SK-N-SH treated with all-trans-retinoic acid at 6 μM for 48 hours (cell line): ENCODE results near the gene ACSL6.

Experiments
- ATAC-seq: fragments of 200-7000 bp; cut with Tn5 transposase; 3 replicates; pipeline ENCODE4 v1.9.1; 2020; ENCODE audit warnings: mild to moderate bottlenecking, moderate library complexity
- ARNTL ChIP-seq: fragments of 450-650 bp; formaldehyde crosslinking; IDR thresholded peaks from 2 replicates; pipeline ENCODE4 v1.5.0; 2020; ENCODE audit warnings: low read depth, mild to moderate bottlenecking, moderate library complexity, borderline replicate concordance
- BACH2 ChIP-seq: fragments of 250-450 bp; sonication (Bioruptor Pico); IDR thresholded peaks from 2 replicates; pipeline ENCODE4 v1.9.0; 2021; ENCODE audit warnings: mild to moderate bottlenecking, borderline replicate concordance
- CREB5 ChIP-seq: fragments of 250-450 bp; sonication (Bioruptor Pico); IDR thresholded peaks from 2 replicates; pipeline ENCODE4 v1.5.1; 2020; ENCODE audit warnings: low read depth, mild to moderate bottlenecking, moderate library complexity
- CSDC2 ChIP-seq: fragments of 250-450 bp; sonication (Bioruptor Pico); IDR thresholded peaks from 2 replicates; pipeline ENCODE4 v1.5.0; 2020; ENCODE audit warnings: mild to moderate bottlenecking, moderate library complexity
- CSRNP3 ChIP-seq: fragments of 250-450 bp; sonication (Bioruptor Pico); IDR thresholded peaks from 2 replicates; pipeline ENCODE4 v1.5.1; 2021; ENCODE audit warnings: mild to moderate bottlenecking, moderate library complexity
- ESRRG ChIP-seq: fragments of 250-450 bp; sonication (Bioruptor Pico); IDR thresholded peaks from 2 replicates; pipeline ENCODE4 v1.6.1; 2021; ENCODE audit warnings: mild to moderate bottlenecking
- GLIS3 ChIP-seq: fragments of 250-450 bp; sonication (Bioruptor Pico); IDR thresholded peaks from 2 replicates; pipeline ENCODE4 v1.5.0; 2020; ENCODE audit warnings: mild to moderate bottlenecking, moderate library complexity
- ISL1 ChIP-seq: fragments of 250-450 bp; sonication (Bioruptor Pico); IDR thresholded peaks from 2 replicates; pipeline ENCODE4 v2.1.2; 2022; ENCODE audit warnings: mild to moderate bottlenecking, moderate library complexity
- OSR1 ChIP-seq: fragments of 250-450 bp; sonication (Bioruptor Pico); IDR thresholded peaks from 2 replicates; pipeline ENCODE4 v1.8.0; 2022; ENCODE audit warnings: moderate library complexity, mild to moderate bottlenecking, inconsistent platforms
- PATZ1 ChIP-seq: fragments of 250-450 bp; sonication (Bioruptor Pico); IDR thresholded peaks from 2 replicates; pipeline ENCODE4 v1.8.0; 2020; ENCODE audit warnings: mild to moderate bottlenecking, moderate library complexity, borderline replicate concordance
- POU6F1 ChIP-seq: fragments of 250-450 bp; sonication (Bioruptor Pico); IDR thresholded peaks from 2 replicates; pipeline ENCODE4 v1.8.0; 2021; ENCODE audit warnings: low read depth, mild to moderate bottlenecking, moderate library complexity, borderline replicate concordance
- RARB ChIP-seq: fragments of 250-450 bp; sonication (Bioruptor Pico); IDR thresholded peaks from 2 replicates; pipeline ENCODE4 v1.8.0; 2021; ENCODE audit warnings: mild to moderate bottlenecking, moderate library complexity
- TCF4 ChIP-seq: fragments of 250-450 bp; sonication (Bioruptor Pico); IDR thresholded peaks from 2 replicates; pipeline ENCODE4 v1.8.0; 2021; ENCODE audit warnings: mild to moderate bottlenecking, moderate library complexity, borderline replicate concordance
- TOX ChIP-seq: fragments of 250-450 bp; sonication (Bioruptor Pico); IDR thresholded peaks from 2 replicates; pipeline ENCODE4 v1.8.0; 2021; ENCODE audit warnings: mild to moderate bottlenecking, moderate library complexity, borderline replicate concordance
- ZC3H10 ChIP-seq: fragments of 250-450 bp; sonication (Bioruptor Pico); IDR thresholded peaks from 2 replicates; pipeline ENCODE4 v1.5.1; 2021; ENCODE audit warnings: mild to moderate bottlenecking, moderate library complexity
- ZFP3 ChIP-seq: fragments of 250-450 bp; sonication (Bioruptor Pico); IDR thresholded peaks from 2 replicates; pipeline ENCODE4 v1.5.0; 2020; ENCODE audit warnings: mild to moderate bottlenecking, moderate library complexity
- ZFP30 ChIP-seq: fragments of 450-650 bp; formaldehyde crosslinking; IDR thresholded peaks from 2 replicates; pipeline ENCODE4 v1.5.0; 2022; ENCODE audit warnings: mild to moderate bottlenecking, moderate library complexity
- ZNF565 ChIP-seq: fragments of 450-650 bp; formaldehyde crosslinking; conservative IDR thresholded peaks from 2 replicates; pipeline ENCODE4 v1.5.0; 2020; ENCODE audit warnings: low read depth, mild to moderate bottlenecking, moderate library complexity
- ZNF70 ChIP-seq: fragments of 450-650 bp; formaldehyde crosslinking; IDR thresholded peaks from 2 replicates; pipeline ENCODE4 v1.5.0; 2020; ENCODE audit warnings: mild to moderate bottlenecking, moderate library complexity

The ACSL6 gene

DNA sequence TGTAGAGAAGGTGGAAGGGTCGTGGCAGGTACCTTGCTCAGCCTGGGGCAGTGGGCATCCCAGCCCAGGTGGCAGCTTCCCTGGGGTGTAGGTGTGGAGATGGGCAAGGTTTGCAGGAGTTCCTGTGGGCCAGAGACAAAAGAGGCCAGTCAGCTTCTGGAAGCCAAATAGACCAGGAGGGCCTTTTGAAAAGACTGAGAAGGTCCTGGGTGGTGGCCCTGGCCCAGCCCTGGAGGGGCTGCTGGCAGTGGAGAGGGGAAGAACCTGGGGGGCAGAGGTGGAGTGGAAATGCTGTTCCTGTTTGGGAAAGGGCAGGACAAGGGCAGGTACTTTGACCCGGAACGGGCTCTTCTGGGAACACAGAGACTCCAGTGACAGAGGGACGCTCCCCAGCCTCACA is 42.0 kb upstream of the ACSL6 start:
- TF ChIP-seq ZC3H10 (CRISPR knock-in tag), result no peak
- no peak for TF ChIP-seq ISL1 (CRISPR knock-in tag)
- TF ChIP-seq ZNF565, result no peak
- no peak for TF ChIP-seq ESRRG
- TF ChIP-seq ZFP30 (CRISPR knock-in tag), result no peak
- TF ChIP-seq TOX (CRISPR knock-in tag), result no peak
- TF ChIP-seq CSRNP3 (CRISPR knock-in tag), result no peak
- TF ChIP-seq CSDC2 (CRISPR knock-in tag), result no peak
- TF ChIP-seq POU6F1 (CRISPR knock-in tag), result no peak
- TF ChIP-seq RARB (CRISPR knock-in tag), result no peak
- TF ChIP-seq ZFP3 (CRISPR knock-in tag), result no peak
- ATAC-seq, result no peak

- no peak for ATAC-seq
- no peak for TF ChIP-seq ARNTL (CRISPR knock-in tag)
These were observed 41.1 kb upstream of the ACSL6 start for GRCh38 chr5:132052520-132052919.

DNA sequence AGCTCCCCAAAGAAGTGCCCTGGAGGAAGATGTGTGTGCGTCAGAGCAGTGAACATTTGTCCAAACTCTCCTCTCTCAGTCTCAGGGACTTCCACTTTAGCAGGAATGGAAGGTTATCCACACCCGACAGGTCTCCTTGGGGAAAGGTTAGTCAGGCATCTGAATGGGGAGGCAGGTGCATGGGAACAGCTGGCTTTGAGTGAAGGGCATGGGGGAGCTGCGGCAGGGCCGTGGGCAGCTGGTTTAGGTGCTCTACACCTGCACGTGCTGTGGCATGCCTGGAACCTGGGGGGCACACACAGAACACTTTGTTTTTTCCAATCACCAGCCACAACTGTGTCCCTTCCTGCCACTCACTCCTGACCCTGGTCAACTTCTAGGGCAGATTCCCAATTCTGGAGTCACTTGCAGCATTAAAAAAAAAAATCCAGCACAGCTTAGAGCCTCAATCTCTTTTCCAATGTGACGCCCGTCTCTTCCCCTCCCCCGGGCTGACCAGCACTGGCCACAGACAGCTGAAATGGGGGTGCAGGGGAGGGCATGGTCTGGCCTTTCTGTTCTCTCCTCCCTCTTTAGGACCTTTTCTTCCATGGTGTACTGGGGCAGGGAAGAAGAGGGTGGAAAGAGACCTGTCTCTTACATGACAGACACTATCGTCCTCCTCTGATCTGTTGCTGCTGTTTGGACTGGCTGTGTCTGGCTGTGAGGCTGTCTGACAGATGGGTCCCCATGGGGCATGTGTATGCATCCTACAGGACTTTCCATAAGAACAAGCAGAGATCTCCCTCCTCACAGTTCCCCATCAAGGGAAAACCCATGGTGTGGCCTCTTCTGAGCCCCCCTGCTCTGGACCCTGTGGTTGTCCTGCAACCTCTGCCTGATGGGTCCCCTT is 39.4 kb upstream of the ACSL6 start:
- no peak for TF ChIP-seq TCF4 (CRISPR knock-in tag)
- no peak for TF ChIP-seq ZFP3 (CRISPR knock-in tag)
- no peak for TF ChIP-seq CSRNP3 (CRISPR knock-in tag)
- no peak for TF ChIP-seq ZFP30 (CRISPR knock-in tag)
- TF ChIP-seq PATZ1 (CRISPR knock-in tag), result no peak
- TF ChIP-seq, all 23 proteins: peak for 0
- no peak for ATAC-seq

DNA sequence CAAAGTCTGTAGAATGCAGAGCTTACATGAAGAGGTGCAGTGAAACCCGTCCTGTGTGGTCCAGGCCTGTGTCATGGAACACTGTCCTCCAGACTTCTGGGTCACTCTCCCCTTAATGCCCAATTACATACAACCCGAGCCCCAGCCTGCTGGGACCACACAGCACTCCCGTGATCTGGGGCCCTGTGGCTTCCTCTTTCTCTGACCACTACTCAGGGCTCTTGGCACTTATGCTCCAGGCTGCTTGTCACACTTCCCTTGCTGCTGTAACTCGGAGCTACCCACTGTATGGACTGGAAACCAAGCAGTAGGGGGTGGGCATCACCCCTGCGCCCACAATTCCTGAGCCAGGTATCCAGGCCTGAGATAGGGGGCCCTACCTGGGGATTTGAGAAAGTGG is 38.7 kb upstream of the ACSL6 start:
- no peak for ATAC-seq
- TF ChIP-seq CREB5 (CRISPR knock-in tag) (no peak), OSR1 (CRISPR knock-in tag) (no peak), GLIS3 (CRISPR knock-in tag) (no peak), RARB (CRISPR knock-in tag) (no peak), CSRNP3 (CRISPR knock-in tag) (no peak), ZNF565 (no peak), ZNF70 (no peak), ARNTL (CRISPR knock-in tag) (no peak), BACH2 (CRISPR knock-in tag) (no peak), ISL1 (CRISPR knock-in tag) (no peak), ZFP3 (CRISPR knock-in tag) (no peak), TCF4 (CRISPR knock-in tag) (no peak), CSDC2 (CRISPR knock-in tag) (no peak), ZC3H10 (CRISPR knock-in tag) (no peak)
